ENCODE measurements around the gene EFNB2.
A peak's percentile ranks its signal among the peaks of the same experiment; 100 is the strongest.

EFNB2 gene

DNA sequence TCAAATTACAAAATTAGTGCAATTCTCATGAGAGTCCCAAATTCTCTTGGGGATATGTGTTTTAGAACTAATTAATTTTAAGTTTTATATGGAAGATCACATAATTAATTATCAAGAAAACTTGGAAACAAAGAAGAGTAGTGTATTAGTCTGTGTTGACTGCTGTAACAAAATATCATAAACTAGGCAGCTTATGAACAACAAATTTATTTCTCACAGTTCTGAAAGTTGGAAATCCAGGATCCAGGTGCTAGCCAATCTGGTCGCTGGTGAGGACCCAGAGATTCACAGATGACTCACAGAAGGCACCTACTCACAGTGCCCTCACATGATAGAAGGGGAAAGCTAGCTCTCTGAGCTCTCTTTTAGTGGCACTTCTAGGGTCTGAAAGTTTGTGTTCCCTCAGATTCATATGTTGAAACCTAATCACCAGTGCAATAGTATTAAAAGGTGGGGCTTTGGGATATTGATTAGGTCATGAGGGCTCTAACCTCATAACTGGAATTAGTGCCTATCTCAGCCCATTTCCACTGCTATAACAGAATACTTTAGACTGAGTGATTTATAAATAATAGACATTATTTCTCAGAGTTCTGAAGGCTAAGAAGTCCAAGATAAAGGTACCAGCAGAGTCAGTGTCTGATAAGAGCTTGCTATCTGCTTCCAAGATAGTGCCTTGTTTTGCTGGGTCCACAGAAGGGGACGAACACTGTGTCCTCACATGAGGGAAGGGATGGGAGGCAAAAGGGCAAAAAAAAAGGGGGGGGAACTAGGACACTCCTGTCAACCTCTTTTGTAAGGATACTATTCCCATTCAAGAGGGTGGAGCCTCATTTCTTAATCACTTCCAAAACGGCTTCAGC is 34.0 kb upstream of the EFNB2 start:
- no peak for DNase-seq (ENCODE audit: low read depth, low spot score)
- in situ Hi-C loops (cut with HindIII; ENCODE audit: low sequenced_read_pairs): no loop called here
- H3K4me3 ChIP-seq (ENCODE audit: low read depth, low read length): no peak overlapping the region
- TF ChIP-seq, protein P1, sequence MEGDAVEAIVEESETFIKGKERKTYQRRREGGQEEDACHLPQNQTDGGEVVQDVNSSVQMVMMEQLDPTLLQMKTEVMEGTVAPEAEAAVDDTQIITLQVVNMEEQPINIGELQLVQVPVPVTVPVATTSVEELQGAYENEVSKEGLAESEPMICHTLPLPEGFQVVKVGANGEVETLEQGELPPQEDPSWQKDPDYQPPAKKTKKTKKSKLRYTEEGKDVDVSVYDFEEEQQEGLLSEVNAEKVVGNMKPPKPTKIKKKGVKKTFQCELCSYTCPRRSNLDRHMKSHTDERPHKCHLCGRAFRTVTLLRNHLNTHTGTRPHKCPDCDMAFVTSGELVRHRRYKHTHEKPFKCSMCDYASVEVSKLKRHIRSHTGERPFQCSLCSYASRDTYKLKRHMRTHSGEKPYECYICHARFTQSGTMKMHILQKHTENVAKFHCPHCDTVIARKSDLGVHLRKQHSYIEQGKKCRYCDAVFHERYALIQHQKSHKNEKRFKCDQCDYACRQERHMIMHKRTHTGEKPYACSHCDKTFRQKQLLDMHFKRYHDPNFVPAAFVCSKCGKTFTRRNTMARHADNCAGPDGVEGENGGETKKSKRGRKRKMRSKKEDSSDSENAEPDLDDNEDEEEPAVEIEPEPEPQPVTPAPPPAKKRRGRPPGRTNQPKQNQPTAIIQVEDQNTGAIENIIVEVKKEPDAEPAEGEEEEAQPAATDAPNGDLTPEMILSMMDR (IDR thresholded peaks at IDR 0.05; ENCODE audit: low read depth, low read length): no peak

DNA sequence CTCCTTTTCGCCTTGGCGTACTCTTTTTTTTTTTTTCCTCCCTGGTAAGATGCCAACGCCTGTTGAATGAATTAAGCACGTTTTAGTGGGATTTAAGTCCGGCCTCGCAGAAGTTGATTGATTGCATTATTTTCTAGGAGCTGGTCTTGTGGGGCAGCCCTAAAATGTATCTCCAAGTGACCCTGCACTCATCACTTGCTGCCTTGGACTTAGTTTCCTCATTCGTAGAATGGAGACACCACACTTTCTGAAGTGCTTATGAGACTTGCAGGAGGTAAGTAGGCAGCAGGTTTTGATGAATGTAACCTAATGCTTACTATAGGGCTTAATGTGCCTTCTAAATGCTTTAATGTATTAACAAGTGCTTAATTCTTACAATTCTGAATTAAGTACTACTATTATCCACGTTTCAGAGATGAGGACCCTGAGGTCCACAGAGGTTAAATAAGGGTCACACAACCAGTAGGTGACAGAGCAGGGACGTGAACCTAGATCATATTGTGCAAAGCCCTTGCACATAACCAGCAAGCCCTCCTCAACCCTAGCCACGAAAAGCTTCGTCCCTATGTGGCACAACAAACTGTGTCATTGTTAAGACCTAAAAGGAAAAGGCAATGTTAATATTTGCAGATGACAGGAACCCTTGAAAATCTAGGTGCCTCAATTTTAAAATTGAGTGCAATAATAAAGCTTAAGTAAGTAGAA is 33.0 kb upstream of the EFNB2 start:
- in situ Hi-C loops (cut with HindIII; ENCODE audit: low sequenced_read_pairs): no loop called here
- TF ChIP-seq, protein P1 (IDR thresholded peaks at IDR 0.05; ENCODE audit: low read depth, low read length): no peak
- H3K4me3 ChIP-seq (ENCODE audit: low read depth, low read length): peak overlapping the region; percentile 90
- no peak for DNase-seq (ENCODE audit: low read depth, low spot score)

DNA sequence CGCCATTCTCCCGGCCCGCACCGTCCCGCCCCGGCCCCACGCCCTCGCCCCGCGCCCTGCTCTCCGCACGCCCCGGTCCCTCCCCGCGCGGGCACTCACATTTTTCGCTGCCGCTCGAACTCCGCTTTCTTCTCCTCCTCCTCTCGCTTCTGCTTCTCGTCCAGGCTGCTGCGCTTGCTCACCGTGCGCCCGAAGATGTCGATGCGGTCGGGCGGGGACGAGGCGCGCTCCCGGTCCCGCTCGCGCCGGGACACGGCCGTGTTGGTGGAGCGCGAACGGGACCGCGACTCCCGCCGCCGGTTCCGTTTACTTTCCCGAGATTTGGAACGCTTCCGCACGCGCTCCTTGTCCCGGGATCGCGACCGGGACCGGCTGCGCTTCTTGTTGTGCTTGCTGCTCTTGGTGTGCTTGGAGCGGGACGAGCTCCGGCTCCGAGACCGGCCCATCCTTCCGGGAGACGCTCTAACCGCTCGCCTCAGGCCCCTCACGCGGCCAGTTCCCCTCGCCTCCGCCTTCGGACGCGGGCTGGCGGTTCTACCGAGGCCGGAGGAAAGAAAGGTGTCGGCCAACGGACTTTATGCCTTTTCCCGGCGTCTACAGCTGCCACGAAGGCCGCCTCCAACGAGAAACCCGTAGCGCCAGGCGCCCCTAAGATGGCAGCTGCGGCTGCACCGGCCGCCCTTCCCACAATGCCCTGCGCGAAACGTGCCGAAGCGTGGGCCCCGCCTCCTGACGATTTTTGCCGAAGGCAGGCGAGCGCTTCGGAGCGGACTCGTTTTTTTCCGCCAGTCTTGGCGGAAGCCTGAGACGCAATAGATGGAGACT is 32.2 kb upstream of the EFNB2 start, which contains the start of gene ARGLU1:
ARGLU1 (minus strand) TSS at position 664 of the 825 bp plus-strand sequence; CDS start at position 446, 218 bp downstream.
- TF ChIP-seq, protein P1 (IDR thresholded peaks at IDR 0.05; ENCODE audit: low read depth, low read length): no peak
- peak within 1 kb of the TSS; percentile 90 for H3K4me3 ChIP-seq (ENCODE audit: low read depth, low read length)
- in situ Hi-C loops (cut with HindIII; ENCODE audit: low sequenced_read_pairs): no loop called here
- DNase-seq (ENCODE audit: low read depth, low spot score): peak; percentile 92

DNA sequence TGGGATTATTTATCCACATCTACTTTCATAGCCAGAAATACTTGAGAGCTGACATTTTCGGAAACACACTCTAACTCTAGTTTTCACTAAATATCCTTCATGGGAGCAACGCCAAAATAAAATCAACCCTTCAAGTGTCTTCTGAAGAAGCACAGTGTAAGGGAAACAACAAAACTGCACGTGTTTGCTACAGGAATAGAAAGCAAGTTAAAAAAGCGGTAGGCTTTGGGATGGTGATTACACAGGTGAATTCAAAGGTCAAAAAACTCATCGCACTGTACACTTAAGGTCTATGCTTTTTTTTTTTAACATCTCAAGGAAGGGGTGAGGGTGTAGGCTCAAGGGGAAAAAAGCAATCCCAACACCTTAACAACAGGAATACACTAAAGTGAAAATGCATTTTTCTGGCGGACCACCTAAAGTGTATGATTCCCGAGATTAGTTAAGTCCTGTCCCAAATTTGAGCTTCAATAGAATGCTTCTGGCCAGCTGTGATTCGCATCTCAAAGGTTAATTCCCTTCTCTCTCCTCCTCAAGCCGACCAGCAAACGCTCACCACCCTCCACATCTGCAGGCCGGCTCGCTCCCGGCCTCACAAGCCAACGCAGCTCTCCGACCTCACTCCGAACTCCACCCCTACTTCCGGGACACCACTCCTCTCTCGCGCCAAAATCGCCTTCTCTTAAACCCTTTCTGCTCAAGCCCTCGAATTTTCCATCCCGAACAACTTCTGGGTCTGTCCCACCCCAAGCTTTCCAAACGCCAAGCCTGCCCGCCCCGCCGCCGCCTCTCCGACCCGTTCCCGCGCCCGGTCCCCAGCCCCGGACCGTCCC is 31.4 kb upstream of the EFNB2 start:
- TF ChIP-seq, protein P1 (IDR thresholded peaks at IDR 0.05; ENCODE audit: low read depth, low read length): no peak
- peak; percentile 40 for DNase-seq (ENCODE audit: low read depth, low spot score)
- peak overlapping the region; percentile 90 for H3K4me3 ChIP-seq (ENCODE audit: low read depth, low read length)
- in situ Hi-C loops (cut with HindIII; ENCODE audit: low sequenced_read_pairs): no loop called here

DNA sequence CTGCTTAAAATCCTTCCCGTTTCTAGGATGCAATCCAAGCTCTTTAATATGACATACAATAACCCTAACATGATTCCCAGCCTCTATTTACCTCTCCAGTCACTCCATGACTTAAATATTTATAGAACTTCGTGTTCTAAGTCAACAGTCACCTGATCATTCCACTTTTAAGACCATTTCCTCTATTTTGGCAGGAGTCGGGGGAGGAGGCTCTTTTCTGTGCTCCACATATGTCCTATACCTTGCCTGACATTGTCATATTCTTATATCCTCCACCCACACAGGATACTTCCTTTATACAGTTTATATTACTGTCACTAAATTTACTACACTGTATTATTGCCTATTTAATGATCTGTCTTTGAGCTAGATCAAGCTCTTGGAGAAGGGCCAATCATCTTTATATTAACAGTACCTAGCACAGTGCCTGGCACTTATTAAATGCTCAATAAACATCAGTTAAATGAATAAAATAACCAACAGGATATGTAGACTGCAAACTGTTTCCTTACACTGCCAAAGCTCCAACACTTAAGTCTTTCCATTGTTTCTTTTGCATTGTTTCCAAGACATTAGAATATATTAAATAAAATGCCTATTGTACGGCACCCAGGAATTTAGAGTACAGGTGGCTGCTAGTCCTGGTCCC is 29.8 kb upstream of the EFNB2 start:
- DNase-seq (ENCODE audit: low read depth, low spot score): no peak
- H3K4me3 ChIP-seq (ENCODE audit: low read depth, low read length): no peak overlapping the region
- TF ChIP-seq, protein P1 (IDR thresholded peaks at IDR 0.05; ENCODE audit: low read depth, low read length): no peak
- in situ Hi-C loops (cut with HindIII; ENCODE audit: low sequenced_read_pairs): no loop called here

All from astrocyte of the spinal cord (primary cell).